NCI-H2196 (cell line): ENCODE measurements around the gene MAP4.

Experiments
- DNase-seq: peaks from one replicate; lab custom pipeline; 2025; ENCODE audit not compliant: unreplicated experiment; lab: John Stamatoyannopoulos, UW

Gene MAP4

GRCh38 chr3:47964740-47965139 is 51.5 kb downstream of the MAP4 start:
- DNase-seq: no peak

- DNase-seq: peak; percentile 11
These were observed 54.2 kb downstream of the MAP4 start for GRCh38 chr3:47961815-47962606.

GRCh38 chr3:47961036-47961435 is 55.2 kb downstream of the MAP4 start:
- DNase-seq: no peak

GRCh38 chr3:47956521-47956920 is 59.7 kb downstream of the MAP4 start:
- no peak for DNase-seq

- peak; percentile 2 for DNase-seq
These were observed 61.6 kb downstream of the MAP4 start for GRCh38 chr3:47954567-47954966.

- no peak for DNase-seq
These were observed 65.6 kb downstream of the MAP4 start for GRCh38 chr3:47950453-47951169.

- no peak for DNase-seq
These were observed 66.2 kb downstream of the MAP4 start for GRCh38 chr3:47949979-47950378.

GRCh38 chr3:47940232-47940631 is 76.0 kb downstream of the MAP4 start:
- no peak for DNase-seq

- no peak for DNase-seq
These were observed 83.8 kb downstream of the MAP4 start for GRCh38 chr3:47932421-47932820.

- DNase-seq: no peak
These were observed 85.2 kb downstream of the MAP4 start for GRCh38 chr3:47930979-47931378.

GRCh38 chr3:47916696-47917095 is 99.5 kb downstream of the MAP4 start:
- DNase-seq: no peak

- no peak for DNase-seq
These were observed 100.0 kb downstream of the MAP4 start for GRCh38 chr3:47916201-47916600.

- no peak for DNase-seq
These were observed 104.2 kb downstream of the MAP4 start for GRCh38 chr3:47912006-47912504.

- DNase-seq: no peak
These were observed 105.3 kb downstream of the MAP4 start for GRCh38 chr3:47910777-47911440.

GRCh38 chr3:47910233-47910632 is 106.0 kb downstream of the MAP4 start:
- no peak for DNase-seq

GRCh38 chr3:47909607-47910006 is 106.6 kb downstream of the MAP4 start:
- DNase-seq: no peak

- DNase-seq: no peak
These were observed 107.5 kb downstream of the MAP4 start for GRCh38 chr3:47908744-47909143.

- no peak for DNase-seq
These were observed 108.4 kb downstream of the MAP4 start for GRCh38 chr3:47907784-47908183.

GRCh38 chr3:47902746-47903145 is 113.5 kb downstream of the MAP4 start:
- no peak for DNase-seq

GRCh38 chr3:47901280-47901833 is 114.9 kb downstream of the MAP4 start:
- no peak for DNase-seq

GRCh38 chr3:47899495-47900108 is 116.6 kb downstream of the MAP4 start:
- no peak for DNase-seq
